NCI-H446 (cell line): ENCODE results near the gene STIM2.
"Not testable (repeated sequence)": the region's sequence is repeated elsewhere in the genome, so short reads cannot be mapped to it uniquely, and the experiment has no call there.

ENCODE experiments used
- DNase-seq, 2 experiments: peaks; one replicate each; lab custom pipeline; 2025; lab: John Stamatoyannopoulos, UW

The STIM2 gene

GRCh38 chr4:26953366-26953765 lies 92.7 kb downstream of the STIM2 start:
- DNase-seq = no peak

GRCh38 chr4:26953770-26954423 lies 93.3 kb downstream of the STIM2 start:
- no peak for DNase-seq

GRCh38 chr4:26955241-26955640 lies 94.6 kb downstream of the STIM2 start:
- DNase-seq = peak; percentile 34 to 82

GRCh38 chr4:26958925-26959653 lies 98.4 kb downstream of the STIM2 start:
- no peak for DNase-seq

GRCh38 chr4:26959654-26960047 lies 99.0 kb downstream of the STIM2 start:
- DNase-seq = no peak

- no peak for DNase-seq
These were observed 102.1 kb downstream of the STIM2 start for GRCh38 chr4:26962720-26963119.

GRCh38 chr4:26964512-26964911 lies 103.9 kb downstream of the STIM2 start:
- no peak for DNase-seq

GRCh38 chr4:26964994-26965393 lies 104.4 kb downstream of the STIM2 start:
- DNase-seq = no peak

GRCh38 chr4:26975464-26976181 lies 115.0 kb downstream of the STIM2 start:
- DNase-seq = not testable (repeated sequence)

GRCh38 chr4:26978387-26979053 lies 117.9 kb downstream of the STIM2 start:
- peak in 1 of 2 experiments; percentile 48 for DNase-seq

GRCh38 chr4:26984896-26985295 lies 124.3 kb downstream of the STIM2 start:
- DNase-seq = no peak

GRCh38 chr4:26985873-26986272 lies 125.2 kb downstream of the STIM2 start:
- DNase-seq = no peak

- no peak for DNase-seq
These were observed 126.5 kb downstream of the STIM2 start for GRCh38 chr4:26987191-26987590.

- no peak for DNase-seq
These were observed 130.4 kb downstream of the STIM2 start for GRCh38 chr4:26991057-26991456.

GRCh38 chr4:26992657-26993361 lies 132.2 kb downstream of the STIM2 start:
- DNase-seq = peak in 1 of 2 experiments; percentile 57

GRCh38 chr4:26993539-26993938 lies 132.9 kb downstream of the STIM2 start:
- no peak for DNase-seq

GRCh38 chr4:26993967-26994366 lies 133.3 kb downstream of the STIM2 start:
- DNase-seq = no peak

- DNase-seq = no peak
These were observed 134.7 kb downstream of the STIM2 start for GRCh38 chr4:26995316-26995715.

GRCh38 chr4:26996745-26997144 lies 136.1 kb downstream of the STIM2 start:
- no peak for DNase-seq

- DNase-seq = no peak
These were observed 139.0 kb downstream of the STIM2 start for GRCh38 chr4:26999689-27000088.

- DNase-seq = peak; percentile 12 to 72
These were observed 139.5 kb downstream of the STIM2 start for GRCh38 chr4:27000122-27000521.

GRCh38 chr4:27000820-27001219 lies 140.2 kb downstream of the STIM2 start:
- no peak for DNase-seq
